ENCODE measurements around the gene SLC22A2.
"Not testable (repeated sequence)": the region's sequence is repeated elsewhere in the genome, so short reads cannot be mapped to it uniquely, and the experiment has no call there.

Gene SLC22A2

DNA sequence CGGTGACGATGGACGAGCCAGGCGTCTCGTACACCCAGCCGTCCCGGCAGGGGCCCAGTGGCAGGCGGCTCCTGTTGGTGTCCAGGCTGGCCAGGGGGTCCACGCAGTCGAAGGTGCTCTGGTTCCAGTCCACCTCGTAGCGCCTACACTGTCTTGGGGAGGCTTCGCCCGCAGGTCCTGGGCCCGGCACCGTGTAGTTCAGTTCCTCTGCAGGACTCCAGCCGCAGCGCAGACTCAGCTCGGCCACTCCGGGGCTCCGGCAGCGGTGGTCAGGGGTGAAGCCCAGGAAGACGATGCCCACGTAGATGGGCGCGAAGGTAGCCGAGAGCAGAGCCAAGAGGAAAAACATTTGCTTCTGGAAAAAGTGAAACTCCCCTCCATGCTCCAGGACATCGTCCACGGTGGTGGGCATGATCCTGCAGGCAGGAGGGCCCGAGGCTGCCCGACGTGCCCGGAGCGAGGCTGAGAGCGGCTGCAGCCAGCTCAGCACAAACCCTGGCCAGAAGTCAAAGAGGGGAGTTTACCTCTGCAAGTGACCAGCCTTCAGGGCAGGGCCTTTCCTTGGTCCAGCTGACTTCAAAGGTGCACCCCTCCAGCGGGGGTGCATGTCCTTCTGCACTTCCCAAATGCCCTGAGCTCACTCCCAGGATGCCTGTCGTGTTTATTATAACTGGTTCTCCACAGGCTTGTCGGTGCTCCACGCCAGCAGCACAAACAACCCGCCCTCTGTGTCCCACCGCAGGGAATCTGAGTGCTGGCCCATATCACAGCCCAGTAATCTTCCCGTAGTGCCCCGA is at the start of gene SLC22A2:
Gene SLC22A2 (minus strand): TSS at position 476 of the 797 bp plus-strand sequence. CDS start 64 bp downstream, at position 412.
- no peak for DNase-seq (ENCODE audit: low read depth in 2 of 2)

GRCh38 chr6:160305926-160306713 is 47.5 kb upstream of the SLC22A2 start:
- DNase-seq (ENCODE audit: low read depth in 2 of 2): no peak

GRCh38 chr6:160303806-160304205 is 45.2 kb upstream of the SLC22A2 start:
- no peak for DNase-seq (ENCODE audit: low read depth in 2 of 2)

- not testable (repeated sequence) for DNase-seq (ENCODE audit: low read depth in 2 of 2)
Measured at GRCh38 chr6:160302431-160303082, 43.9 kb upstream of the SLC22A2 start.

- no peak for DNase-seq (ENCODE audit: low read depth in 2 of 2)
Measured at GRCh38 chr6:160301339-160301738, 42.7 kb upstream of the SLC22A2 start.

GRCh38 chr6:160300076-160300695 is 41.6 kb upstream of the SLC22A2 start:
- no peak for DNase-seq (ENCODE audit: low read depth in 2 of 2)

DNA sequence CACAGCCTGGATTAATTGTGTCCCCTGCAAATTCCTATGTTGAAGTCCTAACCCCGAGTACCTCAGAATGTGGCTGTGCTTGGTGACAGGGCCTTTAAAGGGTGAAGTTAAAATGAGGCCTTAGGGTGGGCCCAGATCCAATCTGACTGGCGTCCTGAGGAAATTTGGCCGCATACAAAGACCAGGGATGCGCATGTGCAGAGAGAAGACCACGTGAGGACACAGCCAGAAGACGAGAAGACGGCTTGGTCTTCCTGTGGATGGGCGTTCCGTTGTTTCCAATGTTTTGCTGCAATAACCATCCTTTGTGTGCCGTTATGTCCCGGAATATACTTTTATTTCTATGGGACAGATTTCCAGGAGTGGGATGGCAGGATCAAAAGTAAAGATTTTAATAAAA is 40.9 kb upstream of the SLC22A2 start:
- no peak for DNase-seq (ENCODE audit: low read depth in 2 of 2)

DNA sequence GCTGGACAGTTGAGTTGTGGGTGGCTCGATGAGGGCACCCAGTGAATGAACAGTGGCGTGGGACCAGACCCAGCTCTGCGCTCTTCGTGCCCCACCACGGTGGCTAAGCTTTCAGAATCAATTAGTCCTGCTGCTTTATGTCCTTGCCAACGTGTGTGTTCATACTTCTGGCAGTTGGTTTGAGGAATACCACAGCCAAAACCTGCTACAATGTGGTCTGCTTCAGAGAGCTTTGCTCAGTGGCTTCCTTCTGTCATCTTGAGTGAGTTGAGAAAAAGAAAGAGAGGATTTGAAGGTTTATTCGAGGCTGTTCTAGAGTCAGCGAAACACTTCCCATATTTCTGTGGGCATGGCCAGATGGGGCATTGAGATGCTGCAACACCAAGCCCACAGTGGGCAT is 39.5 kb upstream of the SLC22A2 start:
- no peak for DNase-seq (ENCODE audit: low read depth in 2 of 2)

- DNase-seq (ENCODE audit: low read depth in 2 of 2): no peak
Measured at GRCh38 chr6:160297310-160297709, 38.7 kb upstream of the SLC22A2 start.

DNA sequence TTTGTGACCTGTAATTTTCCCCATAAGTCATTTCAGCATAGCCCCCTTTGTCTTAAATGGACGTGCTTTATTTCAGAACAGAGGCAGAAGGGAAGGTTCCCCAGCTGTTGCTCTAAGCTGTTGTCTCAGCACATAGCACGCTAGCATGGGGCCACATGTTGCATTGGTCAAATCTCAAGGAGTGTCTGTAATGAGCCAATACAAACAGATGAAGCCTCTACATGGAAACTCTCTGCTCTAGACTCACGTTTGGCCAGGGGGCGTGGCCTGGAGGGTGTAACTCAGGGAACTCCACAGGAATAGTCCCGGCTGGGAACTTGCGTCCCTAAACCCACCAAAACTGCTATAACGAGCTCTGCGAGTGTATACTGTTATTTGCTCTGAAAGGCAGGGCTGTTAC is 35.2 kb upstream of the SLC22A2 start:
- DNase-seq (ENCODE audit: low read depth in 2 of 2): no peak

DNA sequence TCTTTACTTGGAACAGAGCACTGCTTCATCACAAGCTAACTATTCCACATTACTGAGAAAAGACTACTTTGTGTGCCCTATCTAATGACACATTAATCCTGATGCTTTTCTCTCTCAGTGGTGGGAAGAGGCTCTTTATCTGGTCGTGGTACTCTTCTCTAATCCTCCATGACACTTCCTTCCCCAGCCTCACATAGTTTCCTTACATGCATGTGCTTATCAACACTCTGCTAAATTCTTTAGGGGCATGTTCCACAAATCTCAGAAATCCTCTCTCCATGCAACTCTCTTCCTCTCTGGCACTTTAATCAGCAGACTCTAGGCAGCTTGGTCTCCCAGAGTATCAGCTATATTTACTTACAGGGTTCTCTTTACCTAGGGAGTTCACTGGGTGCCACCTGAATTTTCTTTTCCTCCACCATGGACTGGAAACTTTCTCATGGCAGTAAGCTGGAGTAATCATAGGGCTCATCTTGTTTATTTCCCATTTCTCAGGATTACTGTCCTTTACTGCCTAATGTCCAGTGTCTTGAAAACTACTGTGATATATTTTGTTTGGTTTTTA is 27.0 kb upstream of the SLC22A2 start:
- DNase-seq (ENCODE audit: low read depth in 2 of 2): no peak

- DNase-seq (ENCODE audit: low read depth in 2 of 2): no peak
Measured at GRCh38 chr6:160284575-160284974, 26.0 kb upstream of the SLC22A2 start.

DNA sequence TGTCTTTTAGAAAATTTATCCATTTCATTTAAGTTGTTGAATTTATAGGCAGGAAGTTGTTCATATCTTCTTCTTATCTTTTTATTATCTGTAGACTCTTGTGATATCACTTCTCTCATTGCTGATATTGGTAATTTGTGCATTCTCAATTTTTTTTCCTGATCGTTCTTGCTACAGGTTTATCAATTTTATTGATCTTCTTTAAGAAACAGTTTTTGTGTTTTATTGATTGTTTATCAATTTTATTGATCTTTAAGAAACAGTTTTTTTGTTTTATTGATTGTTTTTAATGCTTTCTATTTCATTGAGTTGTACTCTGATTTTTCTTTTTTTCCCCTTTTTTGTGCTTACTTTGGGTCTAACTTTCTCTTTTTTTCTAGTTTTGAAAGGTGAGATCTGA is 23.8 kb upstream of the SLC22A2 start:
- DNase-seq (ENCODE audit: low read depth in 2 of 2): no peak

DNA sequence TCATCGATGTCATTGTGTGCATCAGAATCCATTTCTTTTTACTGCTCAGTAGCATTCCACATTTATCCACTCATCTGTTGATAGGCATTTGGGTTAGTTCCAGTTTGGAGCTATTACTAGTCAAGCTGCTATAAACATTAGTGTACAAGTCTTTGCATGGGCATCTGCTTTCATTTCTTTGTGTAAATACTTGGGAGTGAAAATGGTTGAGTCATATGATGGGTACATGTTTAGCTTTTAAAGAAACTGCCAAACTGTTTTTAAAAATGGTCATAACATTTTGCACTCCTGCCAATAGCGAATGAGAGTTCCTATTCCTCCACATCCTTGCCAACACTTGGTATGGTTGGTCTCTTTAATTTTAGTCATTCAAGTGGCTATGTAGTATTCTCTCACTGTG is 21.2 kb upstream of the SLC22A2 start:
- no peak for DNase-seq (ENCODE audit: low read depth in 2 of 2)

- DNase-seq (ENCODE audit: low read depth in 2 of 2): no peak
Measured at GRCh38 chr6:160278786-160279310, 20.2 kb upstream of the SLC22A2 start.

GRCh38 chr6:160278311-160278710 is 19.7 kb upstream of the SLC22A2 start:
- DNase-seq (ENCODE audit: low read depth in 2 of 2): no peak

- DNase-seq (ENCODE audit: low read depth in 2 of 2): no peak
Measured at GRCh38 chr6:160277546-160277945, 18.9 kb upstream of the SLC22A2 start.

- no peak for DNase-seq (ENCODE audit: low read depth in 2 of 2)
Measured at GRCh38 chr6:160277144-160277543, 18.5 kb upstream of the SLC22A2 start.

- no peak for DNase-seq (ENCODE audit: low read depth in 2 of 2)
Measured at GRCh38 chr6:160276126-160276525, 17.5 kb upstream of the SLC22A2 start.

DNA sequence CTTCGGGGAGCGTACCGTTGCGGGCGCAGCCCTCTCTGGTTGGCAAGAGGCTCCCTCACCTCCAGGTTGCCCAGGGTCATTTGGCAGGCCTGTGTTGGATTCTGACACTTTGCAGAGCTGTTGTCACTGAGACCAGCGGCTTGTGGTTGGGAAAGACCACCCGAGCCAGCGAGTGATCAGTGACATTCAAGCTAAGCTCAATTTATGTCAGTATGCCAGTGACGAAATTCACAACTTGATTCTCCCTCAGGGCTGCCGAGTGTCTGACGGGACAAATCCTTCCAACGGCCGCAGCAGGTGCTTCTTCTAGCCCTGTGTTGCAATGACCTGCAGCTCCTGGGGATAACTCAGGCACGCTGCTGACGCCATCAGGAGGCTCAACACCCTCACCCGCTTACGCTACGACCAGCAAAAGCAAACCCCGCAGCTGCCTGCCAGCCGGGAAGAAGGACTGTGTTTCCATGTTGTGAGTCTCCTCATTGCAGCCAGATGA is 16.9 kb upstream of the SLC22A2 start:
- DNase-seq (ENCODE audit: low read depth in 2 of 2): no peak

DNA sequence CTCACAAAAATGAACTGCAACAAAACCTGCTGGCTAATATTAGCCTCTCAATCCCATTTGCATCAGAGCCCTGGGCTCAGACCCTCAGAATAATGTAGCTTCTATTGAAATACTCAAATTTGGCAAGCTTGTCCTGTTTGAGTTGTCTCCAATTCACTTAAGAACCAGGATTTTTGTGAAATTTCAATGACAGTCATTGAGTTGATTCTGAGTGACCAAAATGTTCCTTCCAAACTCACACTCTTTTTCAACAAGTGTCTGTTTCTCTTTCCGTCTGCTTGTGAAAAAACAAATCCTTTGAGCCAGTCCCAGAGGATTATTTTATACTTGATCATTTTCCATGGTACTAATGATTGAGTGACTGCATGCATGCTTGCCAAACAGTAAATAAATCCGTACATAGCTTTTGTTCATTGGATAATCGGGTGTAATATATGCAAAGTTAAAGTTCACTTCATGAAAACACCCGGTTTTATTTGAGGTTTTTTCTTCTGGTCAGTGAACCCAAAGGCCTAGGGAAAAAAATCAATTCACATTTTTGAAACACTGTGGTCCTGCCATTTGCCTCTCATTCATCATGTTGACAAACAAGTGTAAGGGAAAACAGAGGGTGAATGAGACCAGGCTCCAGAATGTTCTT is 16.4 kb upstream of the SLC22A2 start:
- DNase-seq (ENCODE audit: low read depth in 2 of 2): no peak

Data from fibroblast of skin of left biceps (primary cell).